ENCODE data around the gene MOV10L1.
A peak's percentile ranks its signal among the peaks of the same experiment; 100 is the strongest.

The MOV10L1 gene

GRCh38 chr22:50184902-50185374, 95.1 kb downstream of the MOV10L1 start:
- no peak for TF ChIP-seq CTCF (conservative IDR thresholded peaks at IDR 0.05; ENCODE audit: low read length)

GRCh38 chr22:50185375-50186087, 95.7 kb downstream of the MOV10L1 start, which contains the start of gene TRABD:
Gene TRABD, plus strand, starts transcription at chr22:50185913. Its CDS starts 7,148 bp downstream, at chr22:50193061.
- H3K4me3 ChIP-seq (ENCODE audit: low read length), result peak within 1 kb of the TSS; percentile 67
- TF ChIP-seq CTCF (conservative IDR thresholded peaks at IDR 0.05; ENCODE audit: low read length), result no peak
- DNase-seq (ENCODE audit: low read depth), result peak; percentile 87

More at GRCh38 chr22:50184902-50185374, 95.1 kb downstream of the MOV10L1 start:
- DNase-seq (ENCODE audit: low read depth), result no peak
- peak overlapping the region; percentile 67 for H3K4me3 ChIP-seq (ENCODE audit: low read length)

- TF ChIP-seq CTCF (conservative IDR thresholded peaks at IDR 0.05; ENCODE audit: low read length), result no peak
- peak overlapping the region; percentile 67 for H3K4me3 ChIP-seq (ENCODE audit: low read length)
- no peak for DNase-seq (ENCODE audit: low read depth)
Observed at GRCh38 chr22:50186181-50186714, 96.4 kb downstream of the MOV10L1 start.

GRCh38 chr22:50186761-50187523, 97.1 kb downstream of the MOV10L1 start:
- TF ChIP-seq CTCF (conservative IDR thresholded peaks at IDR 0.05; ENCODE audit: low read length), result no peak
- DNase-seq (ENCODE audit: low read depth), result peak; percentile 36
- peak overlapping the region; percentile 67 for H3K4me3 ChIP-seq (ENCODE audit: low read length)

GRCh38 chr22:50188356-50188755, 98.5 kb downstream of the MOV10L1 start:
- no peak for TF ChIP-seq CTCF (conservative IDR thresholded peaks at IDR 0.05; ENCODE audit: low read length)
- no peak overlapping the region for H3K4me3 ChIP-seq (ENCODE audit: low read length)
- no peak for DNase-seq (ENCODE audit: low read depth)

DNA sequence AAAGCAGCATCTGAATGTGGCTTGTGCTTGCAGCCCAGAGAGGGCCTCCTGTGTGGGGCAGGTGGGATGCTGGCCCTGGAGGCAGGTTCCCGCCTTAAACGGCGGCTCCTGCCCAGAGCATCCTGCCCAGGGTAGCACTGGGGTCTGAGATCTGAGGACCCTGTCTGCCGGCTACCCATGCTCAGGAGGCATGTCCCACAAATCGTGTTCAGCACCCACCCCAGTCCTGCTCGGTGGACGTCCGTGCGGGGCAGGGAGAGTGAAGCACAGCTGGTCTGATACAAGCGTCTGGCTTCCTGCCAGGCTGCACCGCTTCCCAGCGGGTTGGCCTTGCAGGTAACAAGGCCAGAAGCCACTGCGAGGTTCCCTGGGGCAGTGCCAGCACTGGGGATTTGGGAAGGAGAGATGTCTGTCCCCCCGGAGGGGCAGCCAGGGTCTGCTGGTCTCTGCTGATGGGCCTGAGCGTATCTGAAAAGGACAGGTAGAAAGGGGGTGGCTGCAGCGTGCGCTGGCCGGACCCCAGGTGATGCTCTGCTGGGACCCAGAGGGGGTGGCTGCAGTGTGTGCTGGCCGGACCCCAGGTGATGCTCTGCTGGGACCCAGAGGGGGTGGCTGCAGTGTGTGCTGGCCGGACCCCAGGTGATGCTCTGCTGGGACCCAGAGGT, 99.5 kb downstream of the MOV10L1 start:
- no peak for TF ChIP-seq CTCF (conservative IDR thresholded peaks at IDR 0.05; ENCODE audit: low read length)
- no peak overlapping the region for H3K4me3 ChIP-seq (ENCODE audit: low read length)
- no peak for DNase-seq (ENCODE audit: low read depth)

All from AG10803 (cell line).